ENCODE results near the gene CCNI2. TPM values are rescaled to one million over a fixed set of nuclear protein-coding genes. Genes with fewer than 3 reads are reported as not detected.

Gene CCNI2, protein sequence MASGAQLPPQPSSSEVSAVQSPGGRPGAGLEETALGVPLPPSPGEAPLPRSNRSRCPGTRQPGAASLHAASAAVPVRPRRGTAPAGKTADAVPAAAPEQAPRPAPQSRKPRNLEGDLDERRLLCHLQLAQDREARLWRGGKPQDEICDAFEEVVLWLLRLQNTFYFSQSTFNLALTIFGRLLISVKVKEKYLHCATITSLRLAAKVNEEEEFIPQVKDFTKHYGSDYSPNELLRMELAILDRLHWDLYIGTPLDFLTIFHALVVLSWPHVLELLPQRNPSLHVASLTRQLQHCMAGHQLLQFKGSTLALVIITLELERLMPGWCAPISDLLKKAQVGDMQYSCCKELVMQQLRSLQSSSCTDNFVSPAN
- 1.5 to 2.5 TPM (median 1.8 TPM) in 3 replicates for total RNA-seq

GRCh38 chr5:132746954-132747615, at the start of gene CCNI2:
Gene CCNI2, plus strand, starts transcription at chr5:132747426. Its CDS starts 70 bp downstream, at chr5:132747496.
- H3K9me3 Mint-ChIP-seq, result peaks cover 3% of the 10 kb centered on the region
- no peaks in the 10 kb centered on the region for H3K36me3 Mint-ChIP-seq
- DNase-seq (ENCODE audit: low spot score in 2 of 2, unreplicated experiment in 2 of 2), result peak in 1 of 2 experiments; percentile 59
- H3K27me3 Mint-ChIP-seq (ENCODE audit: low read depth), result peaks cover 45% of the 10 kb centered on the region
- TF ChIP-seq, protein P1, sequence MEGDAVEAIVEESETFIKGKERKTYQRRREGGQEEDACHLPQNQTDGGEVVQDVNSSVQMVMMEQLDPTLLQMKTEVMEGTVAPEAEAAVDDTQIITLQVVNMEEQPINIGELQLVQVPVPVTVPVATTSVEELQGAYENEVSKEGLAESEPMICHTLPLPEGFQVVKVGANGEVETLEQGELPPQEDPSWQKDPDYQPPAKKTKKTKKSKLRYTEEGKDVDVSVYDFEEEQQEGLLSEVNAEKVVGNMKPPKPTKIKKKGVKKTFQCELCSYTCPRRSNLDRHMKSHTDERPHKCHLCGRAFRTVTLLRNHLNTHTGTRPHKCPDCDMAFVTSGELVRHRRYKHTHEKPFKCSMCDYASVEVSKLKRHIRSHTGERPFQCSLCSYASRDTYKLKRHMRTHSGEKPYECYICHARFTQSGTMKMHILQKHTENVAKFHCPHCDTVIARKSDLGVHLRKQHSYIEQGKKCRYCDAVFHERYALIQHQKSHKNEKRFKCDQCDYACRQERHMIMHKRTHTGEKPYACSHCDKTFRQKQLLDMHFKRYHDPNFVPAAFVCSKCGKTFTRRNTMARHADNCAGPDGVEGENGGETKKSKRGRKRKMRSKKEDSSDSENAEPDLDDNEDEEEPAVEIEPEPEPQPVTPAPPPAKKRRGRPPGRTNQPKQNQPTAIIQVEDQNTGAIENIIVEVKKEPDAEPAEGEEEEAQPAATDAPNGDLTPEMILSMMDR (IDR thresholded peaks at IDR 0.05; ENCODE audit: unreplicated experiment), result no peak
- H3K4me1 Mint-ChIP-seq, result no peaks in the 10 kb centered on the region
- peak within 1 kb of the TSS; percentile 57 for H3K4me3 Mint-ChIP-seq
- no peak within 1 kb of the TSS for H3K27ac Mint-ChIP-seq

GRCh38 chr5:132704875-132705274, 42.4 kb upstream of the CCNI2 start:
- Mint-ChIP-seq H3K27ac (no peak overlapping the region), H3K27me3 (ENCODE audit: low read depth) (no peaks in the 10 kb centered on the region), H3K4me1 (no peaks in the 10 kb centered on the region), H3K36me3 (peaks cover 27% of the 10 kb centered on the region), H3K4me3 (no peak overlapping the region), H3K9me3 (no peaks in the 10 kb centered on the region)
- TF ChIP-seq, protein P1 (IDR thresholded peaks at IDR 0.05; ENCODE audit: unreplicated experiment), result no peak
- no peak for DNase-seq (ENCODE audit: low spot score in 2 of 2, unreplicated experiment in 2 of 2)

- no peak overlapping the region for H3K27ac Mint-ChIP-seq
- peaks cover 7% of the 10 kb centered on the region for H3K36me3 Mint-ChIP-seq
- TF ChIP-seq, protein P1 (IDR thresholded peaks at IDR 0.05; ENCODE audit: unreplicated experiment), result no peak
- H3K9me3 Mint-ChIP-seq, result no peaks in the 10 kb centered on the region
- no peaks in the 10 kb centered on the region for H3K4me1 Mint-ChIP-seq
- H3K4me3 Mint-ChIP-seq, result no peak overlapping the region
- no peaks in the 10 kb centered on the region for H3K27me3 Mint-ChIP-seq (ENCODE audit: low read depth)
- DNase-seq (ENCODE audit: low spot score in 2 of 2, unreplicated experiment in 2 of 2), result no peak
These were observed 38.6 kb upstream of the CCNI2 start for GRCh38 chr5:132708645-132709044.

DNA sequence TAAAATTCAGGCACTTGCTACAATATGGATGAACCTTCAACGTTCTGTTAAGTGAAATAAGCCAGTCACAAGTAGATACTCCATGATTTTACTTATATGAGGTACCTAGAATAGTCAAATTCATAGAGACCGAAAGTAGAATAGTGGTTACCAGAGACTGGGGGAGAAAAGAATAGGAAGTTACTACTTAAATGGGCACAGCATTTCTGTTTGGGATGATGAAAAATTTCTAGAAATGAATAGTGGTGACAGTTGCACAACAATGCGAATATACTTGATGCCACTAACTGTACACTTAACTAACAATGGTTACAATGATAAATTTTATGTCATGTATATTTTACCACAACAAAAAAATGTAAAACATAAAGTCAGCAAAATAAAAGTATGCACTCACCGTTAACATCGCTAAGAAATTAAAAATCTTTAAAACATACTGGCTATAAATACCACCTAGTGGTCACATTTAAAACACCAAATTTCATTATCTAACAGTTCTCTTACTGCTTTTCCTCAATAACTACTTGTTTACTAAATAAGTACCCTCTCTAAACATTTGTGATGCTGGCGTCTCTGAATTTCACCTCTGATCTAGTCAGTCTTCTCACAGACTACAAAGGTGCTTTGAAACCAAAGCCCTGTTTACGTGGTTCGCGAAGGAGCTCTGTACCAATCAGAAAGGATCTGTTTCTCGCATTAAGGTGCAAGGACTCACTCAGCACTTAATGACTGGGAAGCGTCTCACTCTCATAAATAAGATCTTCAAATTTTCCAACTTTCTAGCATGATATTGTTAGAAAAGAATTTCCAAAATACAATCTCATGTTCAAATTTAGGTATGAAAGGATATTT, 32.5 kb upstream of the CCNI2 start:
- H3K4me3 Mint-ChIP-seq, result no peak overlapping the region
- TF ChIP-seq, protein P1 (IDR thresholded peaks at IDR 0.05; ENCODE audit: unreplicated experiment), result peak; percentile 61
- H3K27me3 Mint-ChIP-seq (ENCODE audit: low read depth), result no peaks in the 10 kb centered on the region
- no peak for DNase-seq (ENCODE audit: low spot score in 2 of 2, unreplicated experiment in 2 of 2)
- peaks cover 7% of the 10 kb centered on the region for H3K36me3 Mint-ChIP-seq
- H3K4me1 Mint-ChIP-seq, result no peaks in the 10 kb centered on the region
- H3K27ac Mint-ChIP-seq, result no peak overlapping the region
- H3K9me3 Mint-ChIP-seq, result no peaks in the 10 kb centered on the region

GRCh38 chr5:132718544-132719312, 28.5 kb upstream of the CCNI2 start:
- TF ChIP-seq, protein P1 (IDR thresholded peaks at IDR 0.05; ENCODE audit: unreplicated experiment), result no peak
- Mint-ChIP-seq H3K9me3 (no peaks in the 10 kb centered on the region), H3K27ac (no peak overlapping the region), H3K36me3 (peaks cover 13% of the 10 kb centered on the region), H3K4me3 (no peak overlapping the region), H3K4me1 (no peaks in the 10 kb centered on the region), H3K27me3 (ENCODE audit: low read depth) (no peaks in the 10 kb centered on the region)
- no peak for DNase-seq (ENCODE audit: low spot score in 2 of 2, unreplicated experiment in 2 of 2)

Measured in mesothelial cell of epicardium (in vitro differentiated cells).